Astrocyte (in vitro differentiated cells and primary cell): ENCODE data around the gene ERRFI1. TPM values are rescaled to one million over a fixed set of nuclear protein-coding genes. Genes with fewer than 3 reads are reported as not detected.

ENCODE experiments used
- DNase-seq: peaks from one replicate; pipeline ENCODE4 v3.0.0-alpha.2; 2010; ENCODE audit warnings: low read depth
- FAIRE-seq: peaks from 2 replicates; lab custom pipeline; 2011; peaks lifted over from hg19 to GRCh38; lab: Jason Lieb, UNC
- H2AFZ ChIP-seq: 2 replicates; pipeline ENCODE4 v1.6.0; 2012; ENCODE audit warnings: low read depth, low read length, inconsistent platforms
- H3K27ac ChIP-seq: 2 replicates; pipeline ENCODE4 v1.5.1; 2011; ENCODE audit warnings: low read depth, low read length, inconsistent platforms
- H3K27me3 ChIP-seq: 2 replicates; pipeline ENCODE4 v1.6.0; 2011; ENCODE audit warnings: low read length, inconsistent platforms; ENCODE audit not compliant: insufficient read depth
- H3K36me3 ChIP-seq: 2 replicates; pipeline ENCODE4 v1.5.1; 2011; ENCODE audit warnings: low read length, inconsistent platforms; ENCODE audit not compliant: insufficient read depth
- H3K4me1 ChIP-seq: 2 replicates; pipeline ENCODE4 v1.5.1; 2011; ENCODE audit warnings: low read length, inconsistent platforms; ENCODE audit not compliant: insufficient read depth
- H3K4me2 ChIP-seq: 2 replicates; pipeline ENCODE4 v1.6.0; 2012; ENCODE audit warnings: low read length, inconsistent platforms
- H3K4me3 ChIP-seq: 2 replicates; pipeline ENCODE4 v1.5.1; 2011; ENCODE audit warnings: low read depth, mild to moderate bottlenecking, low read length, inconsistent platforms; ENCODE audit not compliant: insufficient read depth
- H3K79me2 ChIP-seq: 2 replicates; pipeline ENCODE4 v1.6.0; 2012; ENCODE audit warnings: mild to moderate bottlenecking, low read length, inconsistent platforms; ENCODE audit not compliant: insufficient read depth
- H3K9ac ChIP-seq: 2 replicates; pipeline ENCODE4 v1.6.0; 2012; ENCODE audit warnings: mild to moderate bottlenecking, low read length, inconsistent platforms
- H3K9me3 ChIP-seq: 2 replicates; pipeline ENCODE4 v1.5.1; 2012; ENCODE audit warnings: low read depth, mild to moderate bottlenecking, low read length, inconsistent platforms; ENCODE audit not compliant: insufficient read depth
- H4K20me1 ChIP-seq: 2 replicates; pipeline ENCODE4 v1.6.0; 2012; ENCODE audit warnings: low read length, inconsistent platforms; ENCODE audit not compliant: insufficient read depth
- H3K27ac Mint-ChIP-seq: one replicate; pipeline ENCODE4 v1.8.0; 2021; ENCODE audit warnings: mild to moderate bottlenecking, mixed read lengths; ENCODE audit not compliant: unreplicated experiment
- H3K27me3 Mint-ChIP-seq: one replicate; pipeline ENCODE4 v1.8.0; 2021; ENCODE audit warnings: low read depth, mixed read lengths; ENCODE audit not compliant: unreplicated experiment
- H3K36me3 Mint-ChIP-seq: one replicate; pipeline ENCODE4 v1.8.0; 2021; ENCODE audit warnings: low read depth, mixed read lengths; ENCODE audit not compliant: unreplicated experiment
- H3K4me1 Mint-ChIP-seq: one replicate; pipeline ENCODE4 v1.8.0; 2021; ENCODE audit warnings: low read depth, mixed read lengths; ENCODE audit not compliant: unreplicated experiment
- H3K4me3 Mint-ChIP-seq: one replicate; pipeline ENCODE4 v1.8.0; 2021; ENCODE audit warnings: mild to moderate bottlenecking, moderate library complexity, mixed read lengths; ENCODE audit not compliant: unreplicated experiment
- H3K9me3 Mint-ChIP-seq: one replicate; pipeline ENCODE4 v1.8.0; 2021; ENCODE audit warnings: mild to moderate bottlenecking, mixed read lengths; ENCODE audit not compliant: unreplicated experiment
- EZH2 ChIP-seq: IDR thresholded peaks from 2 replicates; pipeline ENCODE4 v1.6.1; 2012; ENCODE audit warnings: mild to moderate bottlenecking, low read length, inconsistent platforms; ENCODE audit not compliant: insufficient read depth
- total RNA-seq: library from RNA; stranded (reverse); gene quantifications from 2 replicates; pipeline ENCODE4 v1.2.1, GENCODE V29; 2021
- TF ChIP-seq, protein P1 (sequence below): IDR thresholded peaks from 2 replicates; pipeline ENCODE4 v1.5.1; 2011; ENCODE audit warnings: low read depth, mild to moderate bottlenecking, inconsistent platforms, low read length, moderate library complexity; ENCODE audit not compliant: insufficient read depth

Gene ERRFI1
- total RNA-seq, 1 donor from 2014 or later: 81.5 TPM

DNA sequence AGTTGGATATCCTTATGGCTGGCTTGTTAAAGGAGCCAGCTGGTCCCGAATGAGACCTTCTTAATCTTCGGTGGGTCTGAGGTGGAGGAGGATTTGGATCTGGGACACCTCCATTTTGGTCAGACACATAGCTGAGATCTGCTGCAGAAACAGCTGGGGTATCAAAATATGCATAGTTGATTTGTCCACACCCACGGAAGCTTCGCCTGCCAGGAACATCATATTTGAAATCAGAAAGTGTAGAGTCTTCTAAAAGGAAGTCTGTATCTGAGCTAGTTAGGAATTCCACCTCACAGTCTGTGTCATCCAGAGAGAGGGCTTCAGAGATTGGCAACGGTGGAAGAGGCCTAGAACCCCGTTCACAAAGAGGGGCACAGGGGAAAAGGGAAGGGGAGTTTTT is 12.3 kb downstream of the ERRFI1 start:
- no peak overlapping the region for H3K27ac ChIP-seq
- TF ChIP-seq, protein P1, sequence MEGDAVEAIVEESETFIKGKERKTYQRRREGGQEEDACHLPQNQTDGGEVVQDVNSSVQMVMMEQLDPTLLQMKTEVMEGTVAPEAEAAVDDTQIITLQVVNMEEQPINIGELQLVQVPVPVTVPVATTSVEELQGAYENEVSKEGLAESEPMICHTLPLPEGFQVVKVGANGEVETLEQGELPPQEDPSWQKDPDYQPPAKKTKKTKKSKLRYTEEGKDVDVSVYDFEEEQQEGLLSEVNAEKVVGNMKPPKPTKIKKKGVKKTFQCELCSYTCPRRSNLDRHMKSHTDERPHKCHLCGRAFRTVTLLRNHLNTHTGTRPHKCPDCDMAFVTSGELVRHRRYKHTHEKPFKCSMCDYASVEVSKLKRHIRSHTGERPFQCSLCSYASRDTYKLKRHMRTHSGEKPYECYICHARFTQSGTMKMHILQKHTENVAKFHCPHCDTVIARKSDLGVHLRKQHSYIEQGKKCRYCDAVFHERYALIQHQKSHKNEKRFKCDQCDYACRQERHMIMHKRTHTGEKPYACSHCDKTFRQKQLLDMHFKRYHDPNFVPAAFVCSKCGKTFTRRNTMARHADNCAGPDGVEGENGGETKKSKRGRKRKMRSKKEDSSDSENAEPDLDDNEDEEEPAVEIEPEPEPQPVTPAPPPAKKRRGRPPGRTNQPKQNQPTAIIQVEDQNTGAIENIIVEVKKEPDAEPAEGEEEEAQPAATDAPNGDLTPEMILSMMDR: no peak
- no peak for TF ChIP-seq EZH2
- H3K9me3 ChIP-seq: no peaks in the 10 kb centered on the region
- FAIRE-seq (no peak), DNase-seq (no peak)
- peaks cover 60% of the 10 kb centered on the region for H3K4me1 Mint-ChIP-seq
- no peaks in the 10 kb centered on the region for H3K27me3 ChIP-seq
- no peak overlapping the region for H3K9ac ChIP-seq
- H3K36me3 Mint-ChIP-seq: peaks cover 14% of the 10 kb centered on the region
- peak overlapping the region; percentile 55 for H3K27ac Mint-ChIP-seq
- no peak overlapping the region for H2AFZ ChIP-seq
- peaks cover 92% of the 10 kb centered on the region for H4K20me1 ChIP-seq
- H3K27me3 Mint-ChIP-seq: no peaks in the 10 kb centered on the region
- H3K36me3 ChIP-seq: peaks cover 50% of the 10 kb centered on the region
- no peak overlapping the region for H3K4me3 Mint-ChIP-seq
- H3K4me1 ChIP-seq: peaks cover 38% of the 10 kb centered on the region
- no peaks in the 10 kb centered on the region for H3K9me3 Mint-ChIP-seq
- peaks cover 94% of the 10 kb centered on the region for H3K79me2 ChIP-seq
- H3K4me3 ChIP-seq: no peak overlapping the region
- no peak overlapping the region for H3K4me2 ChIP-seq

DNA sequence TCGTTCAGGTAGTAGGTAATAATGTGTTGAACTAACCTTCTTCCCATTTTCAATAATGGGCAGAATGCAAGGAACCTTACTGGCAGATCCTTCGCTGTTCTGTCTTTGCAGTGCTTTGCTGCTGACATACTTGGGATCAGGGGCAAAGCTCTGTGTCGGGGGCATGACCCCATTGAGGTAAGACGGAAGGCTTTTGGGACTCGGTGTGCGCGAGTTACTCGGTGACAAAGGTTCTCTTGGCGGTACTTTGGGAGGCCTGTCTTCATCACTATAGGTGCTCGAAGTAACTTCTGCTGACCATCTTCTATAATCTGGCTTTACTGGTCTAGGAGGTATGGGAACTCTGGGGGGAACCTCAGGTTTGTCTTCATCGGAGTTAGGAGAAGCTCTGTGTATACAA is 12.7 kb downstream of the ERRFI1 start:
- Histone ChIP-seq H3K4me3 (no peak overlapping the region), H2AFZ (no peak overlapping the region), H3K4me1 (peaks cover 34% of the 10 kb centered on the region), H3K79me2 (peaks cover 90% of the 10 kb centered on the region), H3K4me2 (no peak overlapping the region), H3K27ac (no peak overlapping the region), H3K27me3 (no peaks in the 10 kb centered on the region), H4K20me1 (peaks cover 88% of the 10 kb centered on the region), H3K36me3 (peaks cover 50% of the 10 kb centered on the region), H3K9me3 (no peaks in the 10 kb centered on the region), H3K9ac (no peak overlapping the region)
- Mint-ChIP-seq H3K27me3 (no peaks in the 10 kb centered on the region), H3K9me3 (no peaks in the 10 kb centered on the region), H3K4me1 (peaks cover 58% of the 10 kb centered on the region), H3K27ac (peak overlapping the region; percentile 55), H3K4me3 (no peak overlapping the region), H3K36me3 (peaks cover 14% of the 10 kb centered on the region)
- no peak for TF ChIP-seq EZH2
- TF ChIP-seq, protein P1: no peak
- FAIRE-seq: no peak
- no peak for DNase-seq

DNA sequence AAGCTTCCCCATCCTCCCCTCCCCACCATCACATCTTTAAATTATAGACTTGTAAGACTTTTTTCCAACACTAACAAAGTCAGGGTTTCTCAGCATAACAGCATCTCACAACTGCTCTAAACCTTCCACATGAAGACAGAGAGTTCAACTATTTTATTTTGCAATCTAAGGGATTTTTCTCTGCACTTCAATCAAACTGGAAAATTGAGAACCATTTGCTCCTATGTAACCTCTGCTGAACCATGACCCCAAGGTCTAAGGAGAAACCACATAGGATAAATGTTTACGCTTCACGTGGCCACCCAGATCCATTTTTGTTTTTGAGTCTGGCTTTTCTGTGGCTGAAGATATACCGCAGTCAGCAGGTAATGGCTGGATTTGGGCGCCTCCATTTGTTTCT is 13.2 kb downstream of the ERRFI1 start:
- H3K4me1 Mint-ChIP-seq: peaks cover 54% of the 10 kb centered on the region
- Histone ChIP-seq H3K4me1 (peaks cover 31% of the 10 kb centered on the region), H2AFZ (no peak overlapping the region), H3K9ac (no peak overlapping the region), H3K27ac (no peak overlapping the region), H3K4me2 (no peak overlapping the region), H4K20me1 (peaks cover 86% of the 10 kb centered on the region), H3K79me2 (peaks cover 85% of the 10 kb centered on the region), H3K4me3 (no peak overlapping the region), H3K9me3 (no peaks in the 10 kb centered on the region), H3K36me3 (peaks cover 50% of the 10 kb centered on the region), H3K27me3 (no peaks in the 10 kb centered on the region)
- FAIRE-seq: no peak
- no peaks in the 10 kb centered on the region for H3K9me3 Mint-ChIP-seq
- H3K36me3 Mint-ChIP-seq: peaks cover 14% of the 10 kb centered on the region
- TF ChIP-seq, protein P1: no peak
- TF ChIP-seq EZH2: no peak
- no peak overlapping the region for H3K27ac Mint-ChIP-seq
- H3K4me3 Mint-ChIP-seq: no peak overlapping the region
- no peak for DNase-seq
- H3K27me3 Mint-ChIP-seq: no peaks in the 10 kb centered on the region
